Ishikawa (cell line): ENCODE results near the gene TMEM205.

Source experiments
- RAD21 ChIP-seq: IDR thresholded peaks from 2 replicates; pipeline ENCODE4 v1.6.1; 2012; ENCODE audit warnings: low read depth
- YY1 ChIP-seq: IDR thresholded peaks from 2 replicates; pipeline ENCODE4 v1.6.1; 2012; ENCODE audit warnings: low read depth

- no peak for TF ChIP-seq RAD21
- no peak for TF ChIP-seq YY1
Measured at GRCh38 chr19:11296264-11296663, 49.8 kb downstream of the TMEM205 start.
